Upper lobe of right lung (tissue), 1 donor: Measurements from ENCODE around the gene CD200R1L. TPM values are rescaled to one million over a fixed set of nuclear protein-coding genes. Genes with fewer than 3 reads are reported as not detected.

Experiments
- ATAC-seq: fragments of 200-7000 bp; cut with Tn5 transposase; one replicate; pipeline ENCODE4 v1.9.1; 2020; ENCODE audit warnings: mild to moderate bottlenecking, moderate library complexity
- DNase-seq: peaks from one replicate; pipeline ENCODE4 v3.0.0-alpha.2; 2020
- H3K27ac ChIP-seq: fragments of 200-600 bp; one replicate; pipeline ENCODE4 v1.8.0; 2022
- H3K27me3 ChIP-seq: fragments of 200-600 bp; one replicate; pipeline ENCODE4 v1.8.0; 2022; ENCODE audit warnings: mild to moderate bottlenecking
- H3K36me3 ChIP-seq: fragments of 200-600 bp; one replicate; pipeline ENCODE4 v1.8.0; 2022
- H3K4me1 ChIP-seq: fragments of 200-600 bp; one replicate; pipeline ENCODE4 v1.8.0; 2022
- H3K4me3 ChIP-seq: fragments of 200-600 bp; one replicate; pipeline ENCODE4 v1.8.0; 2022; ENCODE audit warnings: mild to moderate bottlenecking
- H3K9me3 ChIP-seq: fragments of 200-600 bp; one replicate; pipeline ENCODE4 v1.8.0; 2022
- CTCF ChIP-seq: fragments of 200-600 bp; IDR thresholded peaks from one replicate; pipeline ENCODE4 v1.8.0; 2022; ENCODE audit warnings: antibody characterized with exemption
- intact Hi-C: fragments of 100-400 bp; cut with DNase I; formaldehyde crosslinking; loops from one replicate; pipeline ENCODE4 v1.11.0; 2022
- total RNA-seq: library from RNA; stranded (reverse); fragmentation: NEBNext Ultra II Directional; extraction: Animal tissue kit (Norgen Biotek cat#: 25700); gene quantifications from one replicate; pipeline ENCODE4 v1.2.1, GENCODE V29; 2021
- donor health status: DM: no; HTN: yes; CAD: no; lungs with severe emphysema.

CD200R1L gene
- total RNA-seq, 1 donor from 2014 or later: not detected

GRCh38 chr3:112776000-112776399 is 70.7 kb downstream of the CD200R1L start:
- no peak for TF ChIP-seq CTCF
- no peak for ATAC-seq

GRCh38 chr3:112775011-112775742 is 71.5 kb downstream of the CD200R1L start:
- H3K4me3 ChIP-seq: no peak overlapping the region
- H3K4me1 ChIP-seq: peaks cover 11% of the 10 kb centered on the region
- no peaks in the 10 kb centered on the region for H3K9me3 ChIP-seq
- peak; percentile 57 for ATAC-seq
- no peaks in the 10 kb centered on the region for H3K36me3 ChIP-seq
- H3K27me3 ChIP-seq: no peaks in the 10 kb centered on the region
- no peak for DNase-seq
- H3K27ac ChIP-seq: no peak overlapping the region
- intact Hi-C loops: no loop called here
- no peak for TF ChIP-seq CTCF

More at GRCh38 chr3:112776000-112776399, 70.7 kb downstream of the CD200R1L start:
- Histone ChIP-seq H3K27me3 (no peaks in the 10 kb centered on the region), H3K9me3 (no peaks in the 10 kb centered on the region), H3K36me3 (no peaks in the 10 kb centered on the region), H3K4me1 (peaks cover 11% of the 10 kb centered on the region), H3K4me3 (no peak overlapping the region), H3K27ac (no peak overlapping the region)
- intact Hi-C loops: no loop called here
- DNase-seq: no peak

- H3K4me1 ChIP-seq: peaks cover 11% of the 10 kb centered on the region
- intact Hi-C loops: no loop called here
Measured at GRCh38 chr3:112774293-112774926, 72.3 kb downstream of the CD200R1L start.

GRCh38 chr3:112773864-112774263 is 72.8 kb downstream of the CD200R1L start:
- no peak overlapping the region for H3K27ac ChIP-seq
- no peaks in the 10 kb centered on the region for H3K27me3 ChIP-seq
- H3K36me3 ChIP-seq: no peaks in the 10 kb centered on the region
- H3K9me3 ChIP-seq: no peaks in the 10 kb centered on the region
- intact Hi-C loops: no loop called here
- peaks cover 11% of the 10 kb centered on the region for H3K4me1 ChIP-seq
- no peak for TF ChIP-seq CTCF
- no peak for DNase-seq
- no peak for ATAC-seq
- H3K4me3 ChIP-seq: no peak overlapping the region

More at GRCh38 chr3:112774293-112774926, 72.3 kb downstream of the CD200R1L start:
- no peak overlapping the region for H3K27ac ChIP-seq
- DNase-seq (no peak), ATAC-seq (no peak)
- no peak overlapping the region for H3K4me3 ChIP-seq
- no peaks in the 10 kb centered on the region for H3K36me3 ChIP-seq
- no peaks in the 10 kb centered on the region for H3K9me3 ChIP-seq
- no peaks in the 10 kb centered on the region for H3K27me3 ChIP-seq
- TF ChIP-seq CTCF: no peak

GRCh38 chr3:112770951-112771350 is 75.7 kb downstream of the CD200R1L start:
- intact Hi-C loops: no loop called here
- no peak for ATAC-seq
- Histone ChIP-seq H3K4me3 (no peak overlapping the region), H3K4me1 (peaks cover 6% of the 10 kb centered on the region), H3K27me3 (no peaks in the 10 kb centered on the region), H3K9me3 (no peaks in the 10 kb centered on the region), H3K36me3 (no peaks in the 10 kb centered on the region), H3K27ac (no peak overlapping the region)
- DNase-seq: no peak
- TF ChIP-seq CTCF: no peak
